Panc1 (cell line): ENCODE measurements around the gene RRBP1. TPM values are rescaled to one million over a fixed set of nuclear protein-coding genes. Genes with fewer than 3 reads are reported as not detected.
A peak's percentile ranks its signal among the peaks of the same experiment; 100 is the strongest.

Experiments used
- ATAC-seq: fragments of 200-7000 bp; cut with Tn5 transposase; 2 replicates; pipeline ENCODE4 v1.9.1; 2020; ENCODE audit warnings: mild to moderate bottlenecking, moderate library complexity
- BruUV-seq: library from RNA; stranded (reverse); fragments of 400-500 nt; replicated peaks from 2 replicates; lab custom pipeline; 2021; lab: Mats Ljungman, UMichigan
- CTCF ChIA-PET: fragments of 300-600 bp; sonication (Branson Sonifier 250); formaldehyde crosslinking; loops from one replicate; lab custom pipeline; 2022; ENCODE audit warnings: antibody characterized with exemption; lab: Charles Lee
- POLR2A ChIA-PET: fragments of 300-600 bp; sonication (Branson Sonifier 250); formaldehyde crosslinking; loops from one replicate; lab custom pipeline; 2022; ENCODE audit warnings: antibody characterized with exemption; lab: Charles Lee
- DNase-seq: peaks from one replicate; pipeline ENCODE4 v3.0.0-alpha.2; 2010; ENCODE audit warnings: low read depth, low spot score
- H3K27ac ChIP-seq: 2 replicates; pipeline ENCODE4 v1.5.1; 2011; ENCODE audit warnings: mild to moderate bottlenecking, low read length, inconsistent platforms
- H3K27me3 ChIP-seq: fragments of 200-500 bp; sonication (Bioruptor generic); 2 replicates; pipeline ENCODE4 v1.6.0; 2014; ENCODE audit warnings: low read length, inconsistent platforms; ENCODE audit not compliant: control insufficient read depth, insufficient read depth
- H3K36me3 ChIP-seq: fragments of 200-500 bp; sonication (Bioruptor generic); 2 replicates; pipeline ENCODE4 v1.5.1; 2014; ENCODE audit warnings: inconsistent platforms, mild to moderate bottlenecking, low read length, moderate library complexity; ENCODE audit not compliant: control insufficient read depth, insufficient read depth
- H3K4me1 ChIP-seq: 2 replicates; pipeline ENCODE4 v1.5.1; 2011; ENCODE audit warnings: inconsistent platforms, mild to moderate bottlenecking, low read length, moderate library complexity; ENCODE audit not compliant: control insufficient read depth, insufficient read depth
- H3K4me3 ChIP-seq, 2 experiments: 2 replicates each; pipeline ENCODE4 v1.5.1; 2011 to 2012; ENCODE audit warnings: low read depth in 2 of 2, low read length in 2 of 2, mild to moderate bottlenecking in 2 of 2, inconsistent platforms in 1 of 2, moderate library complexity in 1 of 2
- H3K9me3 ChIP-seq: fragments of 200-500 bp; sonication (Bioruptor generic); 2 replicates; pipeline ENCODE4 v1.5.1; 2014; ENCODE audit warnings: low read depth, mild to moderate bottlenecking, inconsistent platforms, low read length, moderate library complexity; ENCODE audit not compliant: control insufficient read depth, insufficient read depth
- POLR2AphosphoS5 ChIP-seq: IDR thresholded peaks from 2 replicates; pipeline ENCODE4 v1.6.1; 2012; ENCODE audit warnings: mild to moderate bottlenecking, low read depth, low read length, moderate library complexity
- SIN3A ChIP-seq: IDR thresholded peaks from 2 replicates; pipeline ENCODE4 v1.6.1; 2012; ENCODE audit warnings: low read depth, mild to moderate bottlenecking, low read length, moderate library complexity, borderline replicate concordance; ENCODE audit not compliant: insufficient read depth
- TCF7L2 ChIP-seq: IDR thresholded peaks from 2 replicates; pipeline ENCODE4 v1.6.1; 2011; ENCODE audit warnings: mild to moderate bottlenecking, low read depth, low read length, inconsistent platforms
- in situ Hi-C: cut with HindIII; loops from 2 replicates; pipeline ENCODE4 v1.10.0; 2016; ENCODE audit warnings: low sequenced_read_pairs, low pct_unique_long_range_greater_than_20kb
- intact Hi-C: fragments of 100-400 bp; cut with micrococcal nuclease; formaldehyde crosslinking; loops from one replicate; pipeline ENCODE4 v1.10.0; 2022; ENCODE audit not compliant: unreplicated experiment
- total RNA-seq: library from RNA; stranded (reverse); gene quantifications from one replicate; pipeline ENCODE4 v1.2.1, GENCODE V29; 2021; ENCODE audit not compliant: unreplicated experiment
- TF ChIP-seq, protein P1 (sequence below), 2 experiments: IDR thresholded peaks; 2 replicates each; pipeline ENCODE4 v1.6.1; 2011 to 2012; ENCODE audit warnings: low read depth in 2 of 2, control low read depth in 1 of 2, low read length in 1 of 2, mild to moderate bottlenecking in 1 of 2, moderate library complexity in 1 of 2; ENCODE audit not compliant: insufficient read depth in 1 of 2
- TF ChIP-seq, protein P2 (sequence below): fragments of 450-650 bp; IDR thresholded peaks from 2 replicates; pipeline ENCODE4 v1.5.1; 2017; ENCODE audit warnings: mild to moderate bottlenecking

Gene RRBP1
- total RNA-seq, 1 experiment from 2014 or later = 152 TPM

DNA sequence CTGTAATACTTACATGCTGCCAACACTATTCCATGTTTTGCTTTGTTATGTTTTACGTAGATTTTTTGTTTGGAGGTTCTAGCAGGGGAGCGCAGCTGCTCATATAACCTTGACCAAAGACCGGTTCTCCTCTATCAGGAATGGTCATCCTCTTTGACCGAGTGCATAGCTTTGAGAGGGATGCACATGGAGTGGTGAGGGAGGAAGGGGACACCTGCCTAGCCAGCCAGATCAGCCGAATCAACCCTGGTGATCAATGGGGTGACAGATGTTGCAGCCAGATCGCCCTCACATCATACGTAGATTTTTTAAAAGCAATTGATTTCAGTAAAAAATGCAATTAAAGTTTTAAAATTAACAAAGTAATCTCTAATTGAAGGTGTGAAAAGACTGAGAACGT, 105.8 kb downstream of the RRBP1 start:
- BruUV-seq = no TSS peak
- ATAC-seq = no peak
- Histone ChIP-seq H3K9me3 (no peaks in the 10 kb centered on the region), H3K27ac (0 out of 2 replicates have a peak overlapping the region, but pooled peaks have one; percentile 30), H3K36me3 (no peaks in the 10 kb centered on the region; the same call in 1 of the 2 replicates), H3K4me3 (no peak overlapping the region), H3K4me1 (peaks cover 49% of the 10 kb centered on the region), H3K27me3 (no peaks in the 10 kb centered on the region)
- POLR2A ChIA-PET = no interaction called here
- TF ChIP-seq POLR2AphosphoS5 = no peak
- TF ChIP-seq, protein P1, sequence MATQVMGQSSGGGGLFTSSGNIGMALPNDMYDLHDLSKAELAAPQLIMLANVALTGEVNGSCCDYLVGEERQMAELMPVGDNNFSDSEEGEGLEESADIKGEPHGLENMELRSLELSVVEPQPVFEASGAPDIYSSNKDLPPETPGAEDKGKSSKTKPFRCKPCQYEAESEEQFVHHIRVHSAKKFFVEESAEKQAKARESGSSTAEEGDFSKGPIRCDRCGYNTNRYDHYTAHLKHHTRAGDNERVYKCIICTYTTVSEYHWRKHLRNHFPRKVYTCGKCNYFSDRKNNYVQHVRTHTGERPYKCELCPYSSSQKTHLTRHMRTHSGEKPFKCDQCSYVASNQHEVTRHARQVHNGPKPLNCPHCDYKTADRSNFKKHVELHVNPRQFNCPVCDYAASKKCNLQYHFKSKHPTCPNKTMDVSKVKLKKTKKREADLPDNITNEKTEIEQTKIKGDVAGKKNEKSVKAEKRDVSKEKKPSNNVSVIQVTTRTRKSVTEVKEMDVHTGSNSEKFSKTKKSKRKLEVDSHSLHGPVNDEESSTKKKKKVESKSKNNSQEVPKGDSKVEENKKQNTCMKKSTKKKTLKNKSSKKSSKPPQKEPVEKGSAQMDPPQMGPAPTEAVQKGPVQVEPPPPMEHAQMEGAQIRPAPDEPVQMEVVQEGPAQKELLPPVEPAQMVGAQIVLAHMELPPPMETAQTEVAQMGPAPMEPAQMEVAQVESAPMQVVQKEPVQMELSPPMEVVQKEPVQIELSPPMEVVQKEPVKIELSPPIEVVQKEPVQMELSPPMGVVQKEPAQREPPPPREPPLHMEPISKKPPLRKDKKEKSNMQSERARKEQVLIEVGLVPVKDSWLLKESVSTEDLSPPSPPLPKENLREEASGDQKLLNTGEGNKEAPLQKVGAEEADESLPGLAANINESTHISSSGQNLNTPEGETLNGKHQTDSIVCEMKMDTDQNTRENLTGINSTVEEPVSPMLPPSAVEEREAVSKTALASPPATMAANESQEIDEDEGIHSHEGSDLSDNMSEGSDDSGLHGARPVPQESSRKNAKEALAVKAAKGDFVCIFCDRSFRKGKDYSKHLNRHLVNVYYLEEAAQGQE (IDR thresholded peaks at IDR 0.05; ENCODE audit: insufficient read depth in 1 of 2, low read depth in 2 of 2, low read length in 1 of 2) = no peak
- DNase-seq = no peak
- CTCF ChIA-PET = no interaction called here
- in situ Hi-C loops (no loop called here), intact Hi-C loops (no loop called here)

- peak overlapping the region in 1 of 2 experiments; percentile 88; a peak in 2 of 4 replicates for H3K4me3 ChIP-seq
- ChIA-PET CTCF (interaction anchor here (0.5 kb wide), 1 partner anchor 45 kb away, joined by 4 read pairs; no protein-coding TSS in a partner anchor), POLR2A (interaction anchor here (0.6 to 0.8 kb wide), 2 partner anchors 27 to 485 kb away, joined by 4 to 6 read pairs; no protein-coding TSS in a partner anchor)
- TF ChIP-seq TCF7L2 = no peak
- TF ChIP-seq, protein P2, sequence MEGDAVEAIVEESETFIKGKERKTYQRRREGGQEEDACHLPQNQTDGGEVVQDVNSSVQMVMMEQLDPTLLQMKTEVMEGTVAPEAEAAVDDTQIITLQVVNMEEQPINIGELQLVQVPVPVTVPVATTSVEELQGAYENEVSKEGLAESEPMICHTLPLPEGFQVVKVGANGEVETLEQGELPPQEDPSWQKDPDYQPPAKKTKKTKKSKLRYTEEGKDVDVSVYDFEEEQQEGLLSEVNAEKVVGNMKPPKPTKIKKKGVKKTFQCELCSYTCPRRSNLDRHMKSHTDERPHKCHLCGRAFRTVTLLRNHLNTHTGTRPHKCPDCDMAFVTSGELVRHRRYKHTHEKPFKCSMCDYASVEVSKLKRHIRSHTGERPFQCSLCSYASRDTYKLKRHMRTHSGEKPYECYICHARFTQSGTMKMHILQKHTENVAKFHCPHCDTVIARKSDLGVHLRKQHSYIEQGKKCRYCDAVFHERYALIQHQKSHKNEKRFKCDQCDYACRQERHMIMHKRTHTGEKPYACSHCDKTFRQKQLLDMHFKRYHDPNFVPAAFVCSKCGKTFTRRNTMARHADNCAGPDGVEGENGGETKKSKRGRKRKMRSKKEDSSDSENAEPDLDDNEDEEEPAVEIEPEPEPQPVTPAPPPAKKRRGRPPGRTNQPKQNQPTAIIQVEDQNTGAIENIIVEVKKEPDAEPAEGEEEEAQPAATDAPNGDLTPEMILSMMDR = no peak
- no peak for TF ChIP-seq POLR2AphosphoS5
- TF ChIP-seq, protein P1 (IDR thresholded peaks at IDR 0.05; ENCODE audit: insufficient read depth in 1 of 2, low read depth in 2 of 2, low read length in 1 of 2) = no peak
- no peak for TF ChIP-seq SIN3A
- DNase-seq (no peak), ATAC-seq (no peak)
- H3K4me1 ChIP-seq = peaks cover 50% of the 10 kb centered on the region
- no TSS peak for BruUV-seq
- intact Hi-C loops = no loop called here
- no peaks in the 10 kb centered on the region for H3K27me3 ChIP-seq
- H3K36me3 ChIP-seq = peaks cover 2% of the 10 kb centered on the region
- in situ Hi-C loops = no loop called here
- H3K9me3 ChIP-seq = no peaks in the 10 kb centered on the region
- peak overlapping the region; percentile 21 for H3K27ac ChIP-seq
Measured at GRCh38 chr20:17573463-17573862, 108.6 kb downstream of the RRBP1 start.
